Cerebellar nuclear complex (tissue), 1 donor: ENCODE data around the gene GARIN5B.
"Not testable (repeated sequence)": the region's sequence is repeated elsewhere in the genome, so short reads cannot be mapped to it uniquely, and the experiment has no call there.

Experiments used
- DNase-seq, 2 experiments: peaks; one replicate each; lab custom pipeline; 2025; lab: John Stamatoyannopoulos, UW

Gene GARIN5B

GRCh38 chr19:55362990-55363716, at the start of gene GARIN5B:
Gene GARIN5B (minus strand): TSS chr19:55363260. CDS start chr19:55363066, 194 bp downstream.
- no peak for DNase-seq

- DNase-seq, result no peak
These were observed 47.1 kb upstream of the GARIN5B start for GRCh38 chr19:55410168-55410567.

- DNase-seq, result not testable (repeated sequence)
These were observed 46.1 kb upstream of the GARIN5B start for GRCh38 chr19:55409179-55409578.

- DNase-seq, result no peak
These were observed 45.4 kb upstream of the GARIN5B start for GRCh38 chr19:55408533-55408872.

GRCh38 chr19:55407800-55408532, 44.9 kb upstream of the GARIN5B start:
- peak; percentile 94 to 97 for DNase-seq

GRCh38 chr19:55407550-55407799, 44.4 kb upstream of the GARIN5B start, which contains the start of gene UBE2S:
Gene UBE2S (minus strand): TSS chr19:55407788. CDS start chr19:55407589, 199 bp downstream.
- not testable (repeated sequence) for DNase-seq

- DNase-seq, result no peak
These were observed 43.9 kb upstream of the GARIN5B start for GRCh38 chr19:55406826-55407549.

GRCh38 chr19:55406091-55406825, 43.2 kb upstream of the GARIN5B start:
- no peak for DNase-seq

- no peak for DNase-seq
These were observed 42.6 kb upstream of the GARIN5B start for GRCh38 chr19:55405638-55406037.

- DNase-seq, result no peak
These were observed 39.4 kb upstream of the GARIN5B start for GRCh38 chr19:55402509-55402908.

- DNase-seq, result not testable (repeated sequence)
These were observed 38.3 kb upstream of the GARIN5B start for GRCh38 chr19:55401390-55401789.

GRCh38 chr19:55400281-55401087, 37.4 kb upstream of the GARIN5B start:
- DNase-seq, result no peak

- no peak for DNase-seq
These were observed 35.3 kb upstream of the GARIN5B start for GRCh38 chr19:55398200-55398925.

GRCh38 chr19:55392820-55393761, 30.0 kb upstream of the GARIN5B start:
- DNase-seq, result no peak

- DNase-seq, result no peak
These were observed 28.9 kb upstream of the GARIN5B start for GRCh38 chr19:55391702-55392615.

- no peak for DNase-seq
These were observed 28.2 kb upstream of the GARIN5B start for GRCh38 chr19:55391191-55391670.

GRCh38 chr19:55390461-55390880, 27.4 kb upstream of the GARIN5B start:
- DNase-seq, result no peak
